Measurements from ENCODE around the gene VAT1L. TPM values are rescaled to one million over a fixed set of nuclear protein-coding genes. Genes with fewer than 3 reads are reported as not detected.

The VAT1L gene
- total RNA-seq, 1 experiment from 2014 or later: 19.1 TPM

- CTCF ChIA-PET: interaction anchor here (0.7 kb wide), 1 partner anchor 242 kb away, joined by 3 read pairs; no protein-coding TSS in a partner anchor
- ATAC-seq (no peak), DNase-seq (ENCODE audit: low spot score) (no peak)
- Mint-ChIP-seq H3K36me3 (no peaks in the 10 kb centered on the region), H3K27ac (no peak overlapping the region), H3K4me3 (no peak overlapping the region), H3K27me3 (ENCODE audit: low read depth) (no peaks in the 10 kb centered on the region; the same call in 1 of the 2 replicates), H3K9me3 (peaks cover 5% of the 10 kb centered on the region), H3K4me1 (no peaks in the 10 kb centered on the region)
- TF ChIP-seq CBFB (CRISPR knock-in tag; IDR thresholded peaks at IDR 0.05; ENCODE audit: low read depth) (no peak), ATF1 (CRISPR knock-in tag; IDR thresholded peaks at IDR 0.05) (no peak)
- POLR2A ChIA-PET: interaction anchor here (0.5 kb wide), 1 partner anchor 692 kb away, joined by 3 read pairs; no protein-coding TSS in a partner anchor
These were observed 27.6 kb upstream of the VAT1L start for GRCh38 chr16:77760800-77761199.

- no peak for ATAC-seq
- Mint-ChIP-seq H3K4me3 (no peak overlapping the region), H3K27me3 (ENCODE audit: low read depth) (no peaks in the 10 kb centered on the region; the same call in 1 of the 2 replicates), H3K4me1 (no peaks in the 10 kb centered on the region), H3K9me3 (peaks cover 5% of the 10 kb centered on the region), H3K36me3 (no peaks in the 10 kb centered on the region), H3K27ac (no peak overlapping the region)
- POLR2A ChIA-PET: no interaction called here
- no peak for DNase-seq (ENCODE audit: low spot score)
- no peak for TF ChIP-seq ERG (CRISPR knock-in tag; IDR thresholded peaks at IDR 0.05)
- CTCF ChIA-PET: interaction anchor here (0.7 kb wide), 1 partner anchor 242 kb away, joined by 3 read pairs; no protein-coding TSS in a partner anchor
These were observed 27.2 kb upstream of the VAT1L start for GRCh38 chr16:77761204-77761603.

- Mint-ChIP-seq H3K4me3 (no peak overlapping the region), H3K9me3 (peaks cover 5% of the 10 kb centered on the region), H3K27ac (no peak overlapping the region), H3K4me1 (no peaks in the 10 kb centered on the region), H3K27me3 (ENCODE audit: low read depth) (no peaks in the 10 kb centered on the region; the same call in 1 of the 2 replicates), H3K36me3 (no peaks in the 10 kb centered on the region)
- CTCF ChIA-PET: no interaction called here
- DNase-seq (ENCODE audit: low spot score) (no peak), ATAC-seq (no peak)
- TF ChIP-seq ZNF281 (CRISPR knock-in tag; IDR thresholded peaks at IDR 0.05): no peak
- no peak for TF ChIP-seq AFF4 (CRISPR knock-in tag; IDR thresholded peaks at IDR 0.05; ENCODE audit: borderline replicate concordance)
- no peak for TF ChIP-seq ATF2 (CRISPR knock-in tag; IDR thresholded peaks at IDR 0.05; ENCODE audit: borderline replicate concordance, low read depth)
- TF ChIP-seq STAT6 (CRISPR knock-in tag; conservative IDR thresholded peaks at IDR 0.05; ENCODE audit: low read depth): no peak
- no peak for TF ChIP-seq NR2C2 (CRISPR knock-in tag; IDR thresholded peaks at IDR 0.05)
- no peak for TF ChIP-seq ZBTB21 (CRISPR knock-in tag; IDR thresholded peaks at IDR 0.05; ENCODE audit: borderline replicate concordance)
- no peak for TF ChIP-seq ZNF263 (CRISPR knock-in tag; IDR thresholded peaks at IDR 0.05; ENCODE audit: low read depth)
- TF ChIP-seq NFE2L1 (CRISPR knock-in tag; IDR thresholded peaks at IDR 0.05): no peak
- TF ChIP-seq ERG (CRISPR knock-in tag; IDR thresholded peaks at IDR 0.05): no peak
- POLR2A ChIA-PET: no interaction called here
These were observed 26.1 kb upstream of the VAT1L start for GRCh38 chr16:77762262-77762661.
